Measurements from ENCODE around the gene CHRM4. TPM values are rescaled to one million over a fixed set of nuclear protein-coding genes. Genes with fewer than 3 reads are reported as not detected.

CHRM4 gene
- total and polyA plus RNA-seq, 2 of the 13 experiments (the other 11 are each of a cell fraction or from before 2014, with no cell fraction given), result 0.13 to 0.21 TPM

- TF ChIP-seq KIAA2018 (CRISPR knock-in tag; IDR thresholded peaks at IDR 0.05; ENCODE audit: borderline replicate concordance), result no peak
- TF ChIP-seq HCFC1 (IDR thresholded peaks at IDR 0.05; ENCODE audit: low read depth, low read length), result peak; percentile 42; the same call in 1 of the 2 replicates
- no peak for TF ChIP-seq MNT (IDR thresholded peaks at IDR 0.05)
- TF ChIP-seq, protein P1, sequence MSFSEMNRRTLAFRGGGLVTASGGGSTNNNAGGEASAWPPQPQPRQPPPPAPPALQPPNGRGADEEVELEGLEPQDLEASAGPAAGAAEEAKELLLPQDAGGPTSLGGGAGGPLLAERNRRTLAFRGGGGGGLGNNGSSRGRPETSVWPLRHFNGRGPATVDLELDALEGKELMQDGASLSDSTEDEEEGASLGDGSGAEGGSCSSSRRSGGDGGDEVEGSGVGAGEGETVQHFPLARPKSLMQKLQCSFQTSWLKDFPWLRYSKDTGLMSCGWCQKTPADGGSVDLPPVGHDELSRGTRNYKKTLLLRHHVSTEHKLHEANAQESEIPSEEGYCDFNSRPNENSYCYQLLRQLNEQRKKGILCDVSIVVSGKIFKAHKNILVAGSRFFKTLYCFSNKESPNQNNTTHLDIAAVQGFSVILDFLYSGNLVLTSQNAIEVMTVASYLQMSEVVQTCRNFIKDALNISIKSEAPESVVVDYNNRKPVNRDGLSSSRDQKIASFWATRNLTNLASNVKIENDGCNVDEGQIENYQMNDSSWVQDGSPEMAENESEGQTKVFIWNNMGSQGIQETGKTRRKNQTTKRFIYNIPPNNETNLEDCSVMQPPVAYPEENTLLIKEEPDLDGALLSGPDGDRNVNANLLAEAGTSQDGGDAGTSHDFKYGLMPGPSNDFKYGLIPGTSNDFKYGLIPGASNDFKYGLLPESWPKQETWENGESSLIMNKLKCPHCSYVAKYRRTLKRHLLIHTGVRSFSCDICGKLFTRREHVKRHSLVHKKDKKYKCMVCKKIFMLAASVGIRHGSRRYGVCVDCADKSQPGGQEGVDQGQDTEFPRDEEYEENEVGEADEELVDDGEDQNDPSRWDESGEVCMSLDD (CRISPR knock-in tag; IDR thresholded peaks at IDR 0.05; ENCODE audit: borderline replicate concordance), result no peak
- TF ChIP-seq ZFP37 (CRISPR knock-in tag; IDR thresholded peaks at IDR 0.05; ENCODE audit: borderline replicate concordance), result no peak
- no peak for TF ChIP-seq ZSCAN9 (CRISPR knock-in tag; IDR thresholded peaks at IDR 0.05; ENCODE audit: borderline replicate concordance)
- TF ChIP-seq SP1 (IDR thresholded peaks at IDR 0.05), result no peak
- peak; percentile 78 for TF ChIP-seq SP1 (CRISPR knock-in tag; IDR thresholded peaks at IDR 0.05)
- TF ChIP-seq ZNF572 (CRISPR knock-in tag; IDR thresholded peaks at IDR 0.05), result no peak
- no peak for TF ChIP-seq ZBTB4 (CRISPR knock-in tag; IDR thresholded peaks at IDR 0.05; ENCODE audit: borderline replicate concordance)
- no peak for TF ChIP-seq KAT8 (CRISPR knock-in tag; IDR thresholded peaks at IDR 0.05)
- no peak for TF ChIP-seq HNRNPL (IDR thresholded peaks at IDR 0.05; ENCODE audit: low read depth, low read length)
- no peak for TF ChIP-seq MEF2D (CRISPR knock-in tag; IDR thresholded peaks at IDR 0.05)
Observed at GRCh38 chr11:46346886-46347636, 44.5 kb downstream of the CHRM4 start, which contains the start of gene DGKZ (continued).
